H1 (cell line): ENCODE measurements around the gene TNFRSF13B. TPM values are rescaled to one million over a fixed set of nuclear protein-coding genes. Genes with fewer than 3 reads are reported as not detected.

Experiments
- CTCF ChIA-PET: fragments of 300-600 bp; sonication (Branson Sonifier 250); formaldehyde crosslinking; loops from one replicate; lab custom pipeline; 2021; ENCODE audit not compliant: partially characterized antibody; lab: Charles Lee
- POLR2A ChIA-PET: fragments of 300-600 bp; sonication (Branson Sonifier 250); formaldehyde crosslinking; loops from one replicate; lab custom pipeline; 2021; ENCODE audit warnings: inconsistent platforms; ENCODE audit not compliant: partially characterized antibody; lab: Charles Lee
- DNase-seq, 2 experiments: peaks; one replicate each; pipeline versions ENCODE4 v3.0.0 to v3.0.0-alpha.2; 2010 to 2022; ENCODE audit warnings: low spot score in 2 of 2, low read depth in 1 of 2, mixed read lengths in 1 of 2
- FAIRE-seq: peaks from 2 replicates; lab custom pipeline; 2011; peaks lifted over from hg19 to GRCh38; lab: Jason Lieb, UNC
- H2AFZ ChIP-seq: 2 replicates; pipeline ENCODE4 v1.8.1; 2012; ENCODE audit warnings: low read length, inconsistent platforms
- H2AK5ac ChIP-seq: 2 replicates; pipeline ENCODE4 v1.6.1; 2013; ENCODE audit warnings: low read depth, low read length
- H2BK120ac ChIP-seq: replicated peaks from 2 replicates; pipeline ENCODE3; 2013; ENCODE audit warnings: low read depth, low read length, inconsistent platforms
- H2BK12ac ChIP-seq: 2 replicates; pipeline ENCODE4 v1.6.1; 2013; ENCODE audit warnings: low read depth, low read length
- H2BK15ac ChIP-seq: 2 replicates; pipeline ENCODE4 v1.6.1; 2013; ENCODE audit warnings: low read length
- H2BK20ac ChIP-seq: 2 replicates; pipeline ENCODE4 v1.6.1; 2013; ENCODE audit warnings: low read length
- H2BK5ac ChIP-seq: 2 replicates; pipeline ENCODE4 v1.6.1; 2013; ENCODE audit warnings: low read depth, low read length
- H3K14ac ChIP-seq: 2 replicates; pipeline ENCODE4 v1.6.1; 2013; ENCODE audit warnings: inconsistent platforms; ENCODE audit not compliant: insufficient read length
- H3K18ac ChIP-seq: 2 replicates; pipeline ENCODE4 v1.6.1; 2013; ENCODE audit warnings: low read length; ENCODE audit errors: extremely low read depth
- H3K23ac ChIP-seq: 2 replicates; pipeline ENCODE4 v1.6.1; 2013; ENCODE audit warnings: inconsistent platforms; ENCODE audit not compliant: insufficient read length
- H3K23me2 ChIP-seq: 2 replicates; pipeline ENCODE4 v1.6.1; 2013; ENCODE audit warnings: low read depth, low read length
- H3K27ac ChIP-seq: 2 replicates; pipeline ENCODE4 v1.6.1; 2011; ENCODE audit warnings: low read depth, low read length, inconsistent platforms
- H3K27me3 ChIP-seq, 4 experiments: replicated peaks in 1 of 4; 1 replicate in 1 of 4; 2 replicates in 3 of 4; pipeline versions ENCODE4 v1.6.1 to v1.8.1; 2011 to 2013; ENCODE audit warnings: low read length in 3 of 4, mild to moderate bottlenecking in 3 of 4, inconsistent platforms in 2 of 4, mixed read lengths in 2 of 4, moderate library complexity in 1 of 4; ENCODE audit not compliant: control insufficient read depth in 3 of 4, insufficient read depth in 3 of 4; ENCODE audit errors: extremely low read depth in 1 of 4
- H3K36me3 ChIP-seq, 4 experiments: 2 replicates each; pipeline versions ENCODE4 v1.6.1 to v1.8.1; 2011 to 2013; ENCODE audit warnings: mild to moderate bottlenecking in 4 of 4, low read length in 3 of 4, moderate library complexity in 2 of 4, control low read depth in 1 of 4, inconsistent platforms in 1 of 4; ENCODE audit not compliant: insufficient read depth in 4 of 4, control insufficient read depth in 2 of 4
- H3K4ac ChIP-seq: replicated peaks from 2 replicates; pipeline ENCODE3; 2013; ENCODE audit warnings: low read length, low read depth, mixed read lengths, inconsistent platforms; ENCODE audit not compliant: insufficient read length
- H3K4me1 ChIP-seq, 4 experiments: replicated peaks in 1 of 4; 1 replicate in 1 of 4; 2 replicates in 3 of 4; pipeline versions ENCODE4 v1.6.1 to v1.8.1; 2011 to 2013; ENCODE audit warnings: low read length in 3 of 4, inconsistent platforms in 2 of 4, mixed read lengths in 1 of 4; ENCODE audit not compliant: insufficient read depth in 4 of 4, control insufficient read depth in 3 of 4
- H3K4me2 ChIP-seq, 2 experiments: 2 replicates each; pipeline versions ENCODE4 v1.6.1 to v1.8.1; 2011 to 2013; ENCODE audit warnings: low read depth in 2 of 2, low read length in 2 of 2, control low read depth in 1 of 2, inconsistent platforms in 1 of 2, mild to moderate bottlenecking in 1 of 2; ENCODE audit not compliant: insufficient read depth in 1 of 2
- H3K4me3 ChIP-seq, 4 experiments: fragments of 200-600, 300-600 bp in 1 of 4; sonication (generic), shearing (Covaris generic), sonication (Bioruptor Twin) in 1 of 4; 2 replicates each; pipeline versions ENCODE4 v1.5.1 to v1.8.1; 2011 to 2016; ENCODE audit warnings: low read length in 4 of 4, low read depth in 3 of 4, control low read depth in 2 of 4, inconsistent platforms in 2 of 4, mild to moderate bottlenecking in 2 of 4, mixed read lengths in 1 of 4, moderate library complexity in 1 of 4; ENCODE audit not compliant: insufficient read depth in 2 of 4; ENCODE audit errors: extremely low read depth in 1 of 4
- H3K56ac ChIP-seq: replicated peaks from 2 replicates; pipeline ENCODE3; 2013; ENCODE audit warnings: low read depth, mild to moderate bottlenecking, mixed read lengths, low read length, inconsistent platforms; ENCODE audit not compliant: insufficient read length
- H3K79me1 ChIP-seq: 2 replicates; pipeline ENCODE4 v1.6.1; 2013; ENCODE audit warnings: low read depth, low read length, control low read depth
- H3K79me2 ChIP-seq, 2 experiments: 2 replicates each; pipeline versions ENCODE4 v1.6.1 to v1.8.1; 2012 to 2013; ENCODE audit warnings: low read length in 2 of 2, mild to moderate bottlenecking in 2 of 2, inconsistent platforms in 1 of 2; ENCODE audit not compliant: insufficient read depth in 2 of 2, control insufficient read depth in 1 of 2
- H3K9ac ChIP-seq, 4 experiments: replicated peaks in 1 of 4; 1 replicate in 1 of 4; 2 replicates in 3 of 4; pipeline versions ENCODE4 v1.6.1 to v1.8.1; 2011 to 2013; ENCODE audit warnings: low read depth in 3 of 4, low read length in 3 of 4, control low read depth in 2 of 4, mild to moderate bottlenecking in 2 of 4, moderate library complexity in 2 of 4, inconsistent platforms in 1 of 4; ENCODE audit errors: extremely low read depth in 1 of 4
- H3K9me3 ChIP-seq, 2 experiments: 2 replicates each; pipeline versions ENCODE4 v1.6.1 to v1.8.1; 2012 to 2013; ENCODE audit warnings: mild to moderate bottlenecking in 2 of 2, moderate library complexity in 2 of 2, control low read depth in 1 of 2, inconsistent platforms in 1 of 2, low read depth in 1 of 2, low read length in 1 of 2, mixed read lengths in 1 of 2; ENCODE audit not compliant: insufficient read depth in 2 of 2
- H4K20me1 ChIP-seq, 2 experiments: replicated peaks in 1 of 2; 2 replicates each; pipeline versions ENCODE3 to v1.8.1; 2011 to 2013; ENCODE audit warnings: inconsistent platforms in 2 of 2, low read length in 2 of 2, mild to moderate bottlenecking in 1 of 2; ENCODE audit not compliant: insufficient read depth in 2 of 2, control insufficient read depth in 1 of 2
- H4K5ac ChIP-seq: 2 replicates; pipeline ENCODE4 v1.6.1; 2013; ENCODE audit warnings: low read length, low read depth, mixed read lengths, inconsistent platforms; ENCODE audit not compliant: insufficient read length
- H4K8ac ChIP-seq: 2 replicates; pipeline ENCODE4 v1.8.0; 2013; ENCODE audit warnings: mild to moderate bottlenecking, moderate library complexity, low read length, inconsistent platforms; ENCODE audit not compliant: insufficient read depth; ENCODE audit errors: extremely low read depth
- H4K91ac ChIP-seq: replicated peaks from 2 replicates; pipeline ENCODE3; 2013; ENCODE audit warnings: low read length, mixed read lengths, inconsistent platforms; ENCODE audit not compliant: insufficient read length
- BCL11A ChIP-seq, 2 experiments: IDR thresholded peaks; one replicate each; pipeline ENCODE4 v1.6.1; 2011; ENCODE audit warnings: low read depth in 2 of 2, low read length in 2 of 2, mild to moderate bottlenecking in 2 of 2
- JUN ChIP-seq: IDR thresholded peaks from 2 replicates; pipeline ENCODE4 v1.6.1; 2011; ENCODE audit warnings: low read depth, mild to moderate bottlenecking, improper control_type of control experiment, low read length
- JUND ChIP-seq: IDR thresholded peaks from 2 replicates; pipeline ENCODE4 v1.6.1; 2011; ENCODE audit warnings: mild to moderate bottlenecking, improper control_type of control experiment, low read length
- RAD21 ChIP-seq, 2 experiments: IDR thresholded peaks in 1 of 2; conservative IDR thresholded peaks in 1 of 2; 2 replicates each; pipeline ENCODE4 v1.6.1; 2011; ENCODE audit warnings: low read depth in 2 of 2, low read length in 2 of 2, improper control_type of control experiment in 1 of 2, inconsistent platforms in 1 of 2, mild to moderate bottlenecking in 1 of 2, moderate library complexity in 1 of 2
- WGBS, 2 experiments: shearing (Covaris generic) in 1 of 2; methylation state at CpG; one replicate each; pipeline versions ENCODE4 v1.1.6 to v1.1.7; 2013 to 2015; ENCODE audit warnings: low lambda C conversion rate in 2 of 2, mixed read lengths in 2 of 2, inconsistent platforms in 1 of 2, low coverage in 1 of 2, missing lambda C conversion rate in 1 of 2; ENCODE audit not compliant: insufficient replicate concordance in 2 of 2, insufficient coverage in 1 of 2, insufficient read length in 1 of 2; ENCODE audit errors: extremely low coverage in 1 of 2, missing lambda C conversion rate in 1 of 2; 5-methylcytosine and 5-hydroxymethylcytosine counted together
- polyA plus RNA-seq, 7 experiments: library from polyadenylated mRNA; depleted of rRNA in 3 of 7; stranded (reverse) in 5 of 7; unstranded in 2 of 7; fragments of >200 nt in 5 of 7; fragments of 200-250 nt in 2 of 7; gene quantifications; 1 replicate in 5 of 7; 2 replicates in 1 of 7; 4 replicates in 1 of 7; pipeline versions ENCODE4 v1.2.1 to v1.2.3, GENCODE V29; 2011 to 2013; ENCODE audit warnings: missing spikeins in 2 of 7, mixed read lengths in 2 of 7
- total RNA-seq: library from RNA; stranded (reverse); fragmentation: NEBNext Ultra II Directional; extraction: Animal tissue kit (Norgen Biotek cat#: 25700); gene quantifications from 2 replicates; pipeline ENCODE4 v1.2.1, GENCODE V29; 2021

The TNFRSF13B gene
- total and polyA plus RNA-seq, 2 of the 8 experiments (the other 6 are each of a cell fraction or from before 2014, with no cell fraction given), result not detected

GRCh38 chr17:16987066-16987829, 15.3 kb upstream of the TNFRSF13B start:
- Histone ChIP-seq H3K23ac (no peak overlapping the region), H3K18ac (no peak overlapping the region), H4K91ac (no peak overlapping the region), H2BK15ac (no peak overlapping the region), H2BK5ac (no peak overlapping the region), H3K36me3 (no peaks in the 10 kb centered on the region), H3K4me3 (no peak overlapping the region), H3K4ac (no peak overlapping the region), H3K56ac (no peak overlapping the region), H2AK5ac (no peak overlapping the region), H2BK20ac (0 out of 2 replicates have a peak overlapping the region, but pooled peaks have one; percentile 32), H3K4me1 (peaks cover 0 to 2% (median under 1%) of the 10 kb centered on the region in 4 experiments; a peak in 2 of 7 replicates), H3K9me3 (no peaks in the 10 kb centered on the region), H2AFZ (no peak overlapping the region), H3K79me2 (no peaks in the 10 kb centered on the region), H3K27ac (no peak overlapping the region), H4K20me1 (no peaks in the 10 kb centered on the region), H2BK120ac (no peak overlapping the region), H3K23me2 (peaks cover 7% of the 10 kb centered on the region; the same call in 1 of the 2 replicates), H3K27me3 (no peaks in the 10 kb centered on the region; a peak in 1 of 7 replicates), H3K4me2 (no peak overlapping the region), H4K8ac (no peak overlapping the region; the same call in 1 of the 2 replicates), H3K14ac (no peak overlapping the region), H2BK12ac (peak overlapping the region; percentile 60; the same call in 1 of the 2 replicates), H3K79me1 (no peaks in the 10 kb centered on the region), H4K5ac (no peak overlapping the region), H3K9ac (no peak overlapping the region)
- no peak for DNase-seq
- no peak for FAIRE-seq
- ChIA-PET POLR2A (interaction anchor here (0.9 kb wide), 1 partner anchor 12 kb away, joined by 4 read pairs; no protein-coding TSS in a partner anchor), CTCF (interaction anchor here (1.0 to 1.8 kb wide), 4 partner anchors 12 to 65 kb away, joined by 3 to 7 read pairs (median 6); no protein-coding TSS in a partner anchor)
- WGBS, 2 experiments, result 91% methylated on average over 7 of the region's 10 CpGs; no CpG with 5 or more reads in 1 of the 2 experiments
- TF ChIP-seq RAD21 (IDR thresholded peaks at IDR 0.05 in 1 of 2, conservative IDR thresholded peaks at IDR 0.05 in 1 of 2; ENCODE audit: low read depth in 2 of 2, low read length in 2 of 2) (no peak), JUN (no peak), JUND (no peak), BCL11A (IDR thresholded peaks at IDR 0.05; ENCODE audit: low read depth in 2 of 2, low read length in 2 of 2) (no peak)
